NCI-H146 treated with DMSO at 0.1 percent for 48 hours (cell line): ENCODE results near the gene ERBIN.

Experiments
- DNase-seq: peaks from one replicate; lab custom pipeline; 2025; ENCODE audit not compliant: unreplicated experiment; lab: John Stamatoyannopoulos, UW

Gene ERBIN

GRCh38 chr5:66122379-66123034, 196.1 kb downstream of the ERBIN start:
- DNase-seq, result no peak

- DNase-seq, result no peak
Observed at GRCh38 chr5:66129144-66129543, 202.8 kb downstream of the ERBIN start.

- no peak for DNase-seq
Observed at GRCh38 chr5:66130493-66130892, 204.1 kb downstream of the ERBIN start.
